ENCODE measurements around the gene SLC2A9.
"Not testable (repeated sequence)": the region's sequence is repeated elsewhere in the genome, so short reads cannot be mapped to it uniquely, and the experiment has no call there.

SLC2A9 gene

DNA sequence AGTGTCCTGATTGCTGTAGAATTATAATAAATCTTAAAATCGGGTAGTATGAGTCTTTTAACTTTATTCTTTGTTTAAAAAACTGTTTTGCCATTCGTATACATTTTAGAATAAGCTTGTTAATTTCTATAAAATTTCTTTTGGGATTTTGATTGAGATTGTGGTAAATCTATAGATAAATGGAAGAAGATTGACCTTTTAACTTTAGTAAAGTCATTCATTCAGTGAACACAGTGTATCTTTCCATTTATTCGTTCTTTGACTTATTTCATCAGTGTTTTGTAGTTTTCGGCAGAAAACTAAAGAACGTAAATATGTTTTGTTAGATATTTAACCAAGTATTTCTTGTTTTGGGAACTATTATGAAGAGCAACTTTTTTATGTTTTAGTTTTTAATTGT lies 201.0 kb downstream of the SLC2A9 start:
- H3K36me3 ChIP-seq: peaks cover 0 to 24% (median 0%) of the 10 kb centered on the region in 11 experiments; a peak in 4 of 22 replicates
- H3K4me2 ChIP-seq: no peak overlapping the region
- no peaks in the 10 kb centered on the region for H4K20me1 ChIP-seq
- H3K4me3 ChIP-seq: no peak overlapping the region
- no peak overlapping the region for H3K27ac ChIP-seq
- H3K9ac ChIP-seq: no peak overlapping the region
- H3K27me3 ChIP-seq: no peaks in the 10 kb centered on the region
- H3K4me1 ChIP-seq: peaks cover 0 to 14% (median 8%) of the 10 kb centered on the region in 10 experiments; a peak in 14 of 20 replicates
- no peak for TF ChIP-seq Cebpa-rat (IDR thresholded peaks at IDR 0.05)
- H3K9me3 ChIP-seq (replicated peaks in 1 of 11): peaks cover 8 to 20% (median 14%) of the 10 kb centered on the region in 11 experiments; a peak in 20 of 22 replicates

- no peak for TF ChIP-seq Cebpa-rat (IDR thresholded peaks at IDR 0.05)
- no peak overlapping the region for H3K27ac ChIP-seq
- peaks cover 0 to 23% (median 6%) of the 10 kb centered on the region in 10 experiments; a peak in 14 of 20 replicates for H3K4me1 ChIP-seq
- no peaks in the 10 kb centered on the region for H3K27me3 ChIP-seq
- no peak overlapping the region for H3K4me3 ChIP-seq
- H3K36me3 ChIP-seq: peaks cover 0 to 9% (median 0%) of the 10 kb centered on the region in 11 experiments; a peak in 3 of 22 replicates
- no peaks in the 10 kb centered on the region for H4K20me1 ChIP-seq
- H3K4me2 ChIP-seq: no peak overlapping the region
- H3K9me3 ChIP-seq (replicated peaks in 1 of 11): peaks cover 8 to 20% (median 14%) of the 10 kb centered on the region in 11 experiments; a peak in 20 of 22 replicates
- H3K9ac ChIP-seq: no peak overlapping the region
Observed at GRCh38 chr4:9816285-9816684, 205.0 kb downstream of the SLC2A9 start.

- Histone ChIP-seq H3K9me3 (replicated peaks in 1 of 11) (no peaks in the 10 kb centered on the region; a peak in 1 of 22 replicates), H3K4me2 (peak overlapping the region in 7 of 11 experiments; percentile 4 to 64 (median 45); a peak in 13 of 22 replicates), H3K4me3 (no peak overlapping the region), H3K4me1 (peaks cover 0 to 28% (median 3%) of the 10 kb centered on the region in 10 experiments; a peak in 11 of 20 replicates), H3K27me3 (no peaks in the 10 kb centered on the region), H3K36me3 (peaks cover 0 to 6% (median 0%) of the 10 kb centered on the region in 11 experiments; a peak in 1 of 22 replicates), H4K20me1 (no peaks in the 10 kb centered on the region), H3K9ac (peak overlapping the region in 1 of 11 experiments; percentile 24; a peak in 1 of 22 replicates), H3K27ac (no peak overlapping the region)
- no peak for TF ChIP-seq Cebpa-rat (IDR thresholded peaks at IDR 0.05)
Observed at GRCh38 chr4:9812501-9813340, 208.6 kb downstream of the SLC2A9 start.

GRCh38 chr4:9811806-9812205 lies 209.5 kb downstream of the SLC2A9 start:
- H3K4me2 ChIP-seq: peak overlapping the region in 5 of 11 experiments; percentile 7 to 64 (median 58); a peak in 8 of 22 replicates
- peak overlapping the region in 1 of 11 experiments; percentile 14; a peak in 1 of 22 replicates for H3K27ac ChIP-seq
- H3K4me1 ChIP-seq: peaks cover 0 to 28% (median 3%) of the 10 kb centered on the region in 10 experiments; a peak in 11 of 20 replicates
- peaks cover 0 to 8% (median 0%) of the 10 kb centered on the region in 11 experiments; a peak in 1 of 22 replicates for H3K36me3 ChIP-seq
- H3K4me3 ChIP-seq: no peak overlapping the region
- no peaks in the 10 kb centered on the region for H3K9me3 ChIP-seq (replicated peaks in 1 of 11)
- H3K9ac ChIP-seq: no peak overlapping the region
- H4K20me1 ChIP-seq: no peaks in the 10 kb centered on the region
- H3K27me3 ChIP-seq: no peaks in the 10 kb centered on the region
- TF ChIP-seq Cebpa-rat (IDR thresholded peaks at IDR 0.05): no peak

- Histone ChIP-seq H3K4me1 (peaks cover 0 to 23% (median 3%) of the 10 kb centered on the region in 10 experiments; a peak in 11 of 20 replicates), H3K27ac (no peak overlapping the region)
- no peak for TF ChIP-seq Cebpa-rat (IDR thresholded peaks at IDR 0.05)
Observed at GRCh38 chr4:9808077-9808476, 213.2 kb downstream of the SLC2A9 start.

GRCh38 chr4:9804918-9805317 lies 216.4 kb downstream of the SLC2A9 start:
- Histone ChIP-seq H3K36me3 (peaks cover 0 to 8% (median 0%) of the 10 kb centered on the region in 11 experiments; a peak in 1 of 22 replicates), H3K4me3 (no peak overlapping the region), H3K27me3 (no peaks in the 10 kb centered on the region), H3K4me2 (no peak overlapping the region), H3K4me1 (peaks cover 0 to 14% (median 10%) of the 10 kb centered on the region in 10 experiments; a peak in 10 of 20 replicates), H4K20me1 (no peaks in the 10 kb centered on the region), H3K9ac (no peak overlapping the region), H3K9me3 (replicated peaks in 1 of 11) (no peaks in the 10 kb centered on the region), H3K27ac (no peak overlapping the region)
- no peak for TF ChIP-seq Cebpa-rat (IDR thresholded peaks at IDR 0.05)

More at GRCh38 chr4:9808077-9808476, 213.2 kb downstream of the SLC2A9 start:
- Histone ChIP-seq H3K9ac (no peak overlapping the region), H3K36me3 (peaks cover 0 to 8% (median 0%) of the 10 kb centered on the region in 11 experiments; a peak in 1 of 22 replicates), H3K4me3 (no peak overlapping the region), H4K20me1 (no peaks in the 10 kb centered on the region), H3K9me3 (replicated peaks in 1 of 11) (no peaks in the 10 kb centered on the region), H3K4me2 (0 out of 22 replicates have a peak overlapping the region, but pooled peaks of 1 of the 11 experiments have one; percentile 14), H3K27me3 (no peaks in the 10 kb centered on the region)

- peak overlapping the region in 7 of 11 experiments; percentile 18 to 52 (median 33); a peak in 11 of 22 replicates for H3K4me2 ChIP-seq
- no peak overlapping the region for H3K9ac ChIP-seq
- no peak for TF ChIP-seq Cebpa-rat (IDR thresholded peaks at IDR 0.05)
- no peak overlapping the region for H3K27ac ChIP-seq
- H4K20me1 ChIP-seq: no peaks in the 10 kb centered on the region
- no peak overlapping the region for H3K4me3 ChIP-seq
- H3K4me1 ChIP-seq: peaks cover 0 to 14% (median 10%) of the 10 kb centered on the region in 10 experiments; a peak in 10 of 20 replicates
- no peaks in the 10 kb centered on the region; a peak in 1 of 22 replicates for H3K36me3 ChIP-seq
- no peaks in the 10 kb centered on the region for H3K27me3 ChIP-seq
- no peaks in the 10 kb centered on the region for H3K9me3 ChIP-seq (replicated peaks in 1 of 11)
Observed at GRCh38 chr4:9800848-9801247, 220.4 kb downstream of the SLC2A9 start.

- not testable (repeated sequence) for H3K9ac ChIP-seq, H3K36me3 ChIP-seq
Observed at GRCh38 chr4:9796641-9797040, 224.7 kb downstream of the SLC2A9 start.

GRCh38 chr4:9792381-9792780 lies 228.9 kb downstream of the SLC2A9 start:
- no peaks in the 10 kb centered on the region for H3K4me1 ChIP-seq
- no peaks in the 10 kb centered on the region for H4K20me1 ChIP-seq
- no peak for TF ChIP-seq Cebpa-rat (IDR thresholded peaks at IDR 0.05)
- H3K4me2 ChIP-seq: no peak overlapping the region
- H3K27ac ChIP-seq: no peak overlapping the region
- H3K9ac ChIP-seq: no peak overlapping the region
- no peaks in the 10 kb centered on the region for H3K36me3 ChIP-seq
- H3K9me3 ChIP-seq (replicated peaks in 1 of 11): no peaks in the 10 kb centered on the region
- no peaks in the 10 kb centered on the region for H3K27me3 ChIP-seq
- no peak overlapping the region for H3K4me3 ChIP-seq

More at GRCh38 chr4:9796641-9797040, 224.7 kb downstream of the SLC2A9 start:
- H4K20me1 ChIP-seq; H3K4me2 ChIP-seq; H3K4me3 ChIP-seq; H3K27ac ChIP-seq; H3K4me1 ChIP-seq; H3K27me3 ChIP-seq; H3K9me3 ChIP-seq (replicated peaks in 1 of 11): not testable (repeated sequence)

- H3K4me3 ChIP-seq, H3K27me3 ChIP-seq, H3K36me3 ChIP-seq, H3K4me1 ChIP-seq, H3K9ac ChIP-seq, H3K4me2 ChIP-seq, H3K27ac ChIP-seq, H4K20me1 ChIP-seq: not testable (repeated sequence)
- H3K9me3 ChIP-seq (replicated peaks in 1 of 11): peaks cover 11 to 18% (median 16%) of the 10 kb centered on the region in 11 experiments; a peak in 21 of 22 replicates
Observed at GRCh38 chr4:9785891-9786290, 235.4 kb downstream of the SLC2A9 start.

Data from BLaER1 treated with 17β-estradiol and CSF1 and Interleukin-3, amounts not matched to agents 10 nM and 100 nM (cell line).